ENCODE data around the gene ATP2C2. TPM values are rescaled to one million over a fixed set of nuclear protein-coding genes. Genes with fewer than 3 reads are reported as not detected.

The ATP2C2 gene
- total RNA-seq, 4 donors from 2014 or later, result 12.9 to 26.9 (median 18.6) TPM

DNA sequence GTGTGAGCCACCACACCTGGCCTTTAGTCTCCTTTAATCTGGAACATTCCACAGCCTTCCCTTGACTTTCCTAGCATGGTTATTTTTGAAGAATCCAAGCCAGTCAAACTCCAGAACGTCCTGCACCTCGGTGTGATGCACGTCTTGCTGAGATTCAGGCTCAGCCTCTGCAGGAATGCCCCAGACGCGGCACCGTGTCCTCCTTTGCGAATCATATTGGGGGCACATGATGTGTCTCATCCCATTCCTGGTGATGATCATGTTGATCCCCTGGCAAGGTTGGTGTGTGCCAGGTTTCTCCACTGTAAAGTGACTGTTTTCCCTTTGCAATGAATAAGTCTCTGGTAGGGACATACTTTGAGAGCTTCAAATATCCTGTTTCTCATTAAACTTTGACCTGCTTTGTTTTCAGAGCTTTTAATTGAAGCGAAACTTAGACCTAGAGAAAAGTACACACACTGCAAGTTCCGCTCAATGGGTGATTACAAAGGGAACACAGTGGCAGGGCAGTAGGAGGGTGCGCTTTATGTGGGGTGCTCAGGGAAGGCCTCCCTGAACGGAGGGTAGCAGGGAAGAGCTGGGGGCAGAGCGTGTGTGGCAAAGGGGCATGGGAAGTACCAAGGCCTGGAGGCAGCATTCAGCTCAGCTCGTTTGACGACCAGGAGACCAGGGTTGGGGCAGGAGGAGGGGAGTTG, 9.6 kb upstream of the ATP2C2 start:
- WGBS, 2 donors, result 89 to 90% methylated on average over 14 of the region's 14 CpGs
- intact Hi-C loops (cut with DNase I), result no loop called here
- Histone ChIP-seq H3K36me3 (no peaks in the 10 kb centered on the region), H3K9me3 (no peaks in the 10 kb centered on the region), H3K4me3 (replicated peaks in 1 of 3) (no peak overlapping the region), H3K4me1 (peaks cover 0 to 10% of the 10 kb centered on the region in 2 donors), H3K27me3 (no peaks in the 10 kb centered on the region), H3K27ac (no peak overlapping the region)
- no peak for DNase-seq
- TF ChIP-seq, protein P1, sequence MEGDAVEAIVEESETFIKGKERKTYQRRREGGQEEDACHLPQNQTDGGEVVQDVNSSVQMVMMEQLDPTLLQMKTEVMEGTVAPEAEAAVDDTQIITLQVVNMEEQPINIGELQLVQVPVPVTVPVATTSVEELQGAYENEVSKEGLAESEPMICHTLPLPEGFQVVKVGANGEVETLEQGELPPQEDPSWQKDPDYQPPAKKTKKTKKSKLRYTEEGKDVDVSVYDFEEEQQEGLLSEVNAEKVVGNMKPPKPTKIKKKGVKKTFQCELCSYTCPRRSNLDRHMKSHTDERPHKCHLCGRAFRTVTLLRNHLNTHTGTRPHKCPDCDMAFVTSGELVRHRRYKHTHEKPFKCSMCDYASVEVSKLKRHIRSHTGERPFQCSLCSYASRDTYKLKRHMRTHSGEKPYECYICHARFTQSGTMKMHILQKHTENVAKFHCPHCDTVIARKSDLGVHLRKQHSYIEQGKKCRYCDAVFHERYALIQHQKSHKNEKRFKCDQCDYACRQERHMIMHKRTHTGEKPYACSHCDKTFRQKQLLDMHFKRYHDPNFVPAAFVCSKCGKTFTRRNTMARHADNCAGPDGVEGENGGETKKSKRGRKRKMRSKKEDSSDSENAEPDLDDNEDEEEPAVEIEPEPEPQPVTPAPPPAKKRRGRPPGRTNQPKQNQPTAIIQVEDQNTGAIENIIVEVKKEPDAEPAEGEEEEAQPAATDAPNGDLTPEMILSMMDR (IDR thresholded peaks at IDR 0.05), result no peak
- TF ChIP-seq POLR2A (IDR thresholded peaks at IDR 0.05), result no peak

DNA sequence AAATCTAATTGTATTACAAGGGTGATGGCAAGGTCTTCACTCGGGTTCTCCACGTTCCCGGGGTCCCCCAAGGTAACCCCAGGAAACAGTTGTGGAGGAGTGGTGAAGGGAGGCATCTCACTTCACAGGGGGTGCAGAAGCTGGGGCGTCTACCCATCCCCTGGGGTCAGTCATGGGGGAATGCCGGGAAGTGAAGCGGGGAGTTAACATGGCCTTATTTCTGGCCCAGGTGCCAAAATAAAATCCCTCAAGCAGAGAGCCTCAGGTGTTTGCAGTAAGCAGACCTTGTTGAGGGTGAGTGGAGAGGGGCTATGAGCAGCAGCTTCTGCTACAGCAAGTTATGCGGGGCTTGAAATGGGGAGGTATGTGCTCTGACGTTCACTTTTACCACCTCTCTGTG, 9.0 kb upstream of the ATP2C2 start:
- intact Hi-C loops (cut with DNase I), result no loop called here
- WGBS, 2 donors, result 74 to 77% methylated on average over 7 to 8 of the region's 8 CpGs
- Histone ChIP-seq H3K27ac (no peak overlapping the region), H3K4me1 (peaks cover 0 to 10% of the 10 kb centered on the region in 2 donors), H3K4me3 (replicated peaks in 1 of 3) (no peak overlapping the region), H3K27me3 (no peaks in the 10 kb centered on the region), H3K9me3 (no peaks in the 10 kb centered on the region), H3K36me3 (no peaks in the 10 kb centered on the region)
- DNase-seq, result no peak
- TF ChIP-seq POLR2A (IDR thresholded peaks at IDR 0.05), result no peak
- TF ChIP-seq, protein P1 (IDR thresholded peaks at IDR 0.05), result no peak

DNA sequence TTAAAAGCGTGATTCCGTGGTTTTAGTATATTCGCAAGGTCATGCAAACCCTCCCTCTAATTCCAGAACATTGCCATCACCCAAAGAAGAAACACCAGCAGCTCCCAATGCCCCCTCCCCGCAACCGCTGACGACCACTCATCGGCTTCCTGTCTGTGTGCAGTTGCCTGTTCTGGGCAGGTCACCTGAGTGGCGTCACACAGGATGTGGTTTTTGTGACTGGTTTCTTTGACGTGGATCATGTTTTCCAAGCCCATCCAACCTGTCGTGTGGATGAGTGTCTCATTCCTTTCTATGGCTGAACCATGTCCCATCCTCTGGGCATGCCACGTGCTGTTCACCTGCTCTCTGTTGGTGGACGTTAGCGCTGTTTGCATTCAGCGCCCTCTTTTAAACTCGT, 8.2 kb upstream of the ATP2C2 start:
- no peak for DNase-seq
- 81 to 85% methylated on average over 15 of the region's 15 CpGs for WGBS, 2 donors
- H3K27me3 ChIP-seq, result no peaks in the 10 kb centered on the region
- TF ChIP-seq, protein P1 (IDR thresholded peaks at IDR 0.05), result no peak
- TF ChIP-seq POLR2A (IDR thresholded peaks at IDR 0.05), result no peak
- intact Hi-C loops (cut with DNase I), result no loop called here
- no peaks in the 10 kb centered on the region for H3K9me3 ChIP-seq
- H3K36me3 ChIP-seq, result no peaks in the 10 kb centered on the region
- no peak overlapping the region for H3K4me3 ChIP-seq (replicated peaks in 1 of 3)
- H3K4me1 ChIP-seq, result peaks cover 0 to 10% of the 10 kb centered on the region in 2 donors
- no peak overlapping the region for H3K27ac ChIP-seq

DNA sequence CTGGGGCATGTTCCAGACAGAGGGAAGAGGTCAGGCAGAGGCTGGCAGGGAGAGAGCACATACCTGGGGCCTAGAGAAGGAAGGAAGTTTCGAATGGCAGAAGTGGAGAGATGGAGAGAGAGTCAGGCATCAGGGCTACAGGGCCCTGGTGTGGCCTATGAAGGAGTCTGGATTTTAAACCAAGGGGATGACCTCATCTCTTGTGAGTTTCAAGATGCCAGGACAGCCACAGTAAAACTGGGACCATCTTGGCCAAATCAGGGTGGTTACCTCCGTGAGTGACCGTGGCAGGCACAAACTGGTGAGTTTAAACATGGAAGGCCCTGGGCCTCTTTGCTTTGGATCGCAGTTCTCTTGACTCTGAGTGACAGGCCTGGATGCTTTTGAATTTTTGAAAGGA, 7.6 kb upstream of the ATP2C2 start:
- no peaks in the 10 kb centered on the region for H3K36me3 ChIP-seq
- no peaks in the 10 kb centered on the region for H3K27me3 ChIP-seq
- peaks cover 0 to 10% of the 10 kb centered on the region in 2 donors for H3K4me1 ChIP-seq
- TF ChIP-seq, protein P1 (IDR thresholded peaks at IDR 0.05), result no peak
- no peak for TF ChIP-seq POLR2A (IDR thresholded peaks at IDR 0.05)
- DNase-seq, result no peak
- H3K4me3 ChIP-seq (replicated peaks in 1 of 3), result no peak overlapping the region
- H3K9me3 ChIP-seq, result no peaks in the 10 kb centered on the region
- intact Hi-C loops (cut with DNase I), result no loop called here
- H3K27ac ChIP-seq, result no peak overlapping the region
- WGBS, 2 donors, result 76 to 91% methylated on average over 4 of the region's 4 CpGs

DNA sequence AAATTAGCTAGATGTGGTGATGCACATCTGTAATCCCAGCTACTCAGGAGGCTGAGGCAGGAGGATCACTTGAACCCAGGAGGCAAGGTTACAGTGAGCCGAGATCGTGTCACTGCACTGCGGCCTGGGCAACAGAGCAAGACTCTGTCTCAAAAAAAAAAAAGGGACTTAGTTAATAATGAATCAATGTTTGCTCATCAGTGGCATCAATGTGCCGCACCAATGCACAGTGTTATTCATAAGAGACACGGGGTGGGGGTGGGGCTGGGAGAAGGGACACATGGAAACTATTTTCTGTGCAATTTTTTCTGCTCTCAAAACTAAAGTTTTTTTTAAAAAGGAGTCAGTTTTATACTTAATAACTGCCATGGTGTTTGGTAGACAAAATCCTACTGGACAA, 6.8 kb upstream of the ATP2C2 start:
- TF ChIP-seq, protein P1 (IDR thresholded peaks at IDR 0.05), result no peak
- no peak for TF ChIP-seq POLR2A (IDR thresholded peaks at IDR 0.05)
- H3K4me3 ChIP-seq (replicated peaks in 1 of 3), result no peak overlapping the region
- 83 to 91% methylated on average over 5 of the region's 5 CpGs for WGBS, 2 donors
- intact Hi-C loops (cut with DNase I), result no loop called here
- no peaks in the 10 kb centered on the region for H3K9me3 ChIP-seq
- peaks cover 0 to 10% of the 10 kb centered on the region in 2 donors for H3K4me1 ChIP-seq
- H3K27me3 ChIP-seq, result no peaks in the 10 kb centered on the region
- H3K36me3 ChIP-seq, result no peaks in the 10 kb centered on the region
- DNase-seq, result no peak
- H3K27ac ChIP-seq, result no peak overlapping the region
